Activated B cell treated with CpG ODN at 0.5 μM for 24 hours (primary cell): ENCODE measurements around the gene HEXIM2. TPM values are rescaled to one million over a fixed set of nuclear protein-coding genes. Genes with fewer than 3 reads are reported as not detected.
A peak's percentile ranks its signal among the peaks of the same experiment; 100 is the strongest.

Source experiments
- ATAC-seq: fragments of 200-7000 bp; cut with Tn5 transposase; one replicate; pipeline ENCODE4 v1.10.0; 2021; ENCODE audit warnings: low read depth, mild to moderate bottlenecking, moderate library complexity
- CTCF ChIA-PET: fragments of 350-600 bp; sonication (Branson Sonifier 250); formaldehyde crosslinking; loops from one replicate; lab custom pipeline; 2021; ENCODE audit warnings: antibody characterized with exemption; lab: Charles Lee
- POLR2A ChIA-PET: fragments of 350-600 bp; sonication (Branson Sonifier 250); formaldehyde crosslinking; loops from one replicate; lab custom pipeline; 2021; ENCODE audit warnings: antibody characterized with exemption; lab: Charles Lee
- DNase-seq: peaks from one replicate; pipeline ENCODE4 v3.0.0; 2022
- H3K27ac Mint-ChIP-seq: one replicate; pipeline ENCODE4 v1.8.0; 2020; ENCODE audit warnings: mixed read lengths
- H3K27me3 Mint-ChIP-seq: one replicate; pipeline ENCODE4 v1.8.0; 2021; ENCODE audit warnings: mixed read lengths
- H3K36me3 Mint-ChIP-seq: one replicate; pipeline ENCODE4 v1.8.0; 2021; ENCODE audit warnings: low read depth, mixed read lengths
- H3K4me1 Mint-ChIP-seq: one replicate; pipeline ENCODE4 v1.8.0; 2021; ENCODE audit warnings: mixed read lengths
- H3K4me3 Mint-ChIP-seq: one replicate; pipeline ENCODE4 v1.8.0; 2020; ENCODE audit warnings: mild to moderate bottlenecking, mixed read lengths
- H3K9me3 Mint-ChIP-seq: one replicate; pipeline ENCODE4 v1.8.0; 2020; ENCODE audit warnings: mixed read lengths
- CTCF ChIP-seq: fragments of 200-600 bp; IDR thresholded peaks from one replicate; pipeline ENCODE4 v1.8.0; 2022; ENCODE audit warnings: antibody characterized with exemption, mild to moderate bottlenecking
- intact Hi-C: fragments of 100-400 bp; cut with micrococcal nuclease; formaldehyde crosslinking; loops from one replicate; pipeline ENCODE4 v1.15.1; 2024
- total RNA-seq: library from RNA; stranded (reverse); gene quantifications from 2 replicates; pipeline ENCODE4 v1.2.3, GENCODE V29; 2022

HEXIM2 gene
- total RNA-seq, 1 donor from 2014 or later = 11.1 TPM

- no peak for TF ChIP-seq CTCF
- ChIA-PET CTCF (interaction anchor here (0.6 to 1.2 kb wide), 3 partner anchors 14 to 59 kb away, joined by 3 to 5 read pairs (median 5); no protein-coding TSS in a partner anchor), POLR2A (interaction anchor here (10.8 kb wide), 1 partner anchor 10 kb away, joined by 200 read pairs; the partner anchor contains the start of gene HEXIM1)
- ATAC-seq = no peak
- Mint-ChIP-seq H3K27me3 (no peaks in the 10 kb centered on the region), H3K27ac (no peak overlapping the region), H3K36me3 (peaks cover 7% of the 10 kb centered on the region), H3K9me3 (no peaks in the 10 kb centered on the region), H3K4me1 (peaks cover 24% of the 10 kb centered on the region), H3K4me3 (no peak overlapping the region)
- no peak for DNase-seq
- intact Hi-C loops = loop anchor here (10.0 kb wide), 1 partner anchor 604 kb away; no protein-coding TSS in a partner anchor
These were observed 22.7 kb upstream of the HEXIM2 start for GRCh38 chr17:45138911-45139532.

GRCh38 chr17:45139533-45139920 is 22.1 kb upstream of the HEXIM2 start:
- Mint-ChIP-seq H3K27me3 (no peaks in the 10 kb centered on the region), H3K4me1 (peaks cover 25% of the 10 kb centered on the region), H3K4me3 (no peak overlapping the region), H3K27ac (no peak overlapping the region), H3K9me3 (no peaks in the 10 kb centered on the region), H3K36me3 (peaks cover 7% of the 10 kb centered on the region)
- no peak for TF ChIP-seq CTCF
- DNase-seq = no peak
- intact Hi-C loops = loop anchor here (10.0 kb wide), 1 partner anchor 605 kb away; no protein-coding TSS in a partner anchor
- no peak for ATAC-seq
- CTCF ChIA-PET = interaction anchor here (0.7 to 1.2 kb wide), 2 partner anchors 52 to 58 kb away, joined by 3 to 5 read pairs; no protein-coding TSS in a partner anchor
- POLR2A ChIA-PET = interaction anchor here (10.8 kb wide), 1 partner anchor 10 kb away, joined by 200 read pairs; the partner anchor contains the start of gene HEXIM1

DNA sequence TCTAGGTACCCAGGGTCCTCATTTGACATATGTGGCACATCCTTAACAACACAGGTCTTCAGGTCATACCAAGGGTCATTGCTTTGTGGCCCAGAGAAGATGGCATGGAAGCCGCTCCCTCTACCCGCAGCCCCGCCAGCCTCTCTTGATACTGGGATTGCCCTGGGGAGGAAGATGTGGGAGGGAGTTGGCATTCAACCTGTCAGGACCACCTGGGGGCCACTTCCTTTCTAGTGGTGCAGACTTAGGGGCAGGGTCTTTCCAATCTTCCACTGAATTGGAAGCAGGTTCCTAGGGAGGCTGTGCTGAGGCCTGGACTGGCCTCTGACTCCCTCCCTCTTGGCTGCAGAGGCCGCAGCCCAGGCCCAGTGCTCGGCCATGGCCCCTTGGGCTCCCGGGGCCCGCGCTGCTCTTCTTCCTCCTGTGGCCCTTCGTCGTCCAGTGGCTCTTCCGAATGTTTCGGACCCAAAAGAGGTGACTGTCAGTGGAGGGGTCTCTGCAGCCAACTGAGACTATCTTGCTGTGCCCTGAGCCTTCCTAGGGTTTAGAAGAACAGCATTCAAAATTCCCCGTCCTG is 18.5 kb upstream of the HEXIM2 start:
- intact Hi-C loops = no loop called here
- POLR2A ChIA-PET = interaction anchor here (0.6 to 2.8 kb wide), 3 partner anchors 18 to 108 kb away, joined by 4 to 36 read pairs (median 8); partner anchors contain the start of gene HEXIM2

GRCh38 chr17:45143767-45144198 is 17.9 kb upstream of the HEXIM2 start:
- H3K4me3 Mint-ChIP-seq = peak overlapping the region; percentile 86
- no peaks in the 10 kb centered on the region for H3K27me3 Mint-ChIP-seq
- intact Hi-C loops = no loop called here
- H3K9me3 Mint-ChIP-seq = no peaks in the 10 kb centered on the region
- ATAC-seq = peak; percentile 9
- peak; percentile 61 for DNase-seq
- no peak for TF ChIP-seq CTCF
- peak overlapping the region; percentile 86 for H3K27ac Mint-ChIP-seq
- POLR2A ChIA-PET = interaction anchor here (0.6 to 2.8 kb wide), 3 partner anchors 8 to 107 kb away, joined by 7 to 36 read pairs (median 8); partner anchors contain the start of genes ACBD4 and HEXIM2
- CTCF ChIA-PET = interaction anchor here (1.1 to 1.4 kb wide), 2 partner anchors 8 to 54 kb away, joined by 3 to 12 read pairs; partner anchors contain the start of gene ACBD4
- peaks cover 15% of the 10 kb centered on the region for H3K36me3 Mint-ChIP-seq
- H3K4me1 Mint-ChIP-seq = peaks cover 36% of the 10 kb centered on the region

More for the DNA sequence above, 18.5 kb upstream of the HEXIM2 start:
- ATAC-seq (no peak), DNase-seq (no peak)
- no peak for TF ChIP-seq CTCF
- CTCF ChIA-PET = interaction anchor here (1.4 kb wide), 1 partner anchor 8 kb away, joined by 12 read pairs; the partner anchor contains the start of gene ACBD4
- H3K36me3 Mint-ChIP-seq = peaks cover 13% of the 10 kb centered on the region
- peaks cover 36% of the 10 kb centered on the region for H3K4me1 Mint-ChIP-seq
- H3K27ac Mint-ChIP-seq = peak overlapping the region; percentile 86
- H3K27me3 Mint-ChIP-seq = no peaks in the 10 kb centered on the region
- H3K4me3 Mint-ChIP-seq = peak overlapping the region; percentile 86
- no peaks in the 10 kb centered on the region for H3K9me3 Mint-ChIP-seq
